ENCODE results near the gene PRSS16.

- TF ChIP-seq ETS2 (tag; IDR thresholded peaks at IDR 0.05; ENCODE audit: borderline replicate concordance, poor library complexity, severe bottlenecking) = no peak
- no peak for TF ChIP-seq EGR1 (conservative IDR thresholded peaks at IDR 0.05)
- no peak for TF ChIP-seq CTCF (IDR thresholded peaks at IDR 0.05 in 2 of 3, conservative IDR thresholded peaks at IDR 0.05 in 1 of 3; ENCODE audit: insufficient read depth in 2 of 3, low read depth in 1 of 3, low read length in 3 of 3)
- no peak for TF ChIP-seq HMG20B (CRISPR knock-in tag; IDR thresholded peaks at IDR 0.05)
- no peak for TF ChIP-seq FOS (IDR thresholded peaks at IDR 0.05; ENCODE audit: extremely low read depth, insufficient read length)
- TF ChIP-seq ZNF274 (IDR thresholded peaks at IDR 0.05; ENCODE audit: borderline replicate concordance, low read depth, low read length) = no peak
- TF ChIP-seq ZKSCAN1 (IDR thresholded peaks at IDR 0.05; ENCODE audit: low read depth, low read length) = no peak
- TF ChIP-seq GTF2F1 (IDR thresholded peaks at IDR 0.05; ENCODE audit: low read depth, low read length) = no peak
- no peak for TF ChIP-seq POLR2AphosphoS5 (IDR thresholded peaks at IDR 0.05; ENCODE audit: control insufficient read depth, insufficient read depth, low read depth, low read length)
- TF ChIP-seq CBFB (CRISPR knock-in tag; IDR thresholded peaks at IDR 0.05) = no peak
- TF ChIP-seq DPF2 (IDR thresholded peaks at IDR 0.05) = no peak
- no peak for TF ChIP-seq POLR2A (conservative IDR thresholded peaks at IDR 0.05)
- TF ChIP-seq GATAD2B (IDR thresholded peaks at IDR 0.05; ENCODE audit: borderline replicate concordance) = no peak
- no peak for TF ChIP-seq CREB1 (IDR thresholded peaks at IDR 0.05)
- no peak for TF ChIP-seq CREB1 (CRISPR knock-in tag; IDR thresholded peaks at IDR 0.05)
These were observed 33.1 kb downstream of the PRSS16 start for GRCh38 chr6:27280540-27281000.

All from K562 (cell line).